ENCODE data around the gene TNS1.
"Not testable (repeated sequence)": the region's sequence is repeated elsewhere in the genome, so short reads cannot be mapped to it uniquely, and the experiment has no call there.

The TNS1 gene

DNA sequence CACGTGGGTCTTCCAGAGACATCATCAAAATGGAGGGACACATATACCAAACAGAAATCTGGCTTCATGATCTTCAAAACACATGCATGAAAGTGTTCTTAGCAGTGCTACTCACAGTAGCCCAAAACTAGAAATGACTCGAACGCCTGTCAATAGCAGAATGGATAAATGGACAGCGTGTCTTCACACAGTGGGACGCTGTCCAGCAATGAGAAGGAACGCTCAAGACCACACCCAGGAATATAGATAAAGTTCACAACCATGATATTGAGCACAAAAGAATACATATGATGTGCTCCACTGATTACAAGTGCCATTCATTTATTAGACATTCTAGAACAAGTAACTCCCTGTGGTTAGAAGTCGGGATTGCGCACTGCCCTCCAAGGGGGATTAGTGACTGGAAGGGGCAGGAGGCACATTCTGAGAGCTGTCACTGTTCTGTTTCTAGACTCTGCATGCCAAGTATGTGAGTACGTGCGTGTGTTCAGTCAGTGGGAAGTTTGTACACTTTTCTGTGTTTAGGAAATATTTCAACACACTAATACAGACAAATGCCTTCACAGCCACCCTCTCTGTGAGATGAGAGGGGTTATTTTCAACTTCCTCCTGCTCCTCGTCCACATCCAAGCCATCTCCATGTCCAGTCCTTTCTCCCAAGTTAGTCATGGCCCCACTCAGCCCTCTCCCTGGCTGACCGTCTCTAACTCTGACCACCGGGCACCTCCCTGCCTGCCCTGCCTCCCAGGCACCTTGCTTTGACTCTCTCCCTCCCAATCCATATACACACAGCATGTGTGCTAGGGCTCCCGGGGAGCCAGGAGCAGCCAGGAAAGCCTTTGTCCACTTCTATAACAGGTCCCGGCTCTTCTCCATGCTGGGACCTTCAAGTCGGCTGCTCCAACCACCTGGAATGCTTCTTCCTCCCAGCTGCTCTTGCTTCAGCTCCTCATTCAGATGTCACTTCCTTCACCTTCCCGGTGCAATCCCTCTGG lies 26.9 kb upstream of the TNS1 start:
- no peak for DNase-seq (ENCODE audit: low spot score)

DNA sequence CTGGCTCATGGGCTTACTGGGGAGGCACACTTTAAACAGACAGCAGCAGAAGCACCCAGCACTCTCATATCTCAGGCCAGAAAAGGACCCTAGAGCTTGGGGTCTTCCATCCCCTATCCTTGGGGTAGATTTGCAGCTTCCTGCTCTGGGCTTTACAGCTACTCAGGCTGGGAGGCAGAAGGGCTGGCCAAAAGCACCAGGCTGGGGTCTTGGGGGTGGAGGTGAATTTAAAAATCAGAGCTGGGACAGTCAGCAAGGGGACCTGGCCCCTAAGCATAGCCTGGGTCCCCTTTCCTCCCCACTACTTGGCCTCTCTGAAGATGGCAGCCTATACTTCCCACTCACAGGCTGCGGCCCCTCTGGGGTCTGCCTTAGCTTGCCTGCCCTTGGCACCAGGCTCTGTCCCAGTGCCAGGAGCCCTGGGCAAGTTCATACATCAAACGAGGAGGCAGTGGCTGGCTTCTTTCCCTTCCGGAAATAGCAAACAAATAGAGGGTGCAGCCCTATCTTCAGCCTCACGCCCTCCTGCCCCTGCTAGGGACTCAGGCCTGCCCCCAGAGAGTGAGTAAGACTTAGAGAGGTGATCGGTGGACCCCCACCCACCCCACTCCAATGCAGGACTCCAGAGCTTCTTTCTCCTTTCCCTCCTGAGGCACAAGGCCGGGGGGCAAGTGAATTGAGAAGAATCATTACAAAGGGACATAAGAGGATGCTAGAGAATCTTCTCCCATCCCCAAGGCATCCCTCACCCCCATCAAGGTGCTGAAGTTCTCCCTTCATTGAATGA lies 26.0 kb upstream of the TNS1 start:
- no peak for DNase-seq (ENCODE audit: low spot score)

DNA sequence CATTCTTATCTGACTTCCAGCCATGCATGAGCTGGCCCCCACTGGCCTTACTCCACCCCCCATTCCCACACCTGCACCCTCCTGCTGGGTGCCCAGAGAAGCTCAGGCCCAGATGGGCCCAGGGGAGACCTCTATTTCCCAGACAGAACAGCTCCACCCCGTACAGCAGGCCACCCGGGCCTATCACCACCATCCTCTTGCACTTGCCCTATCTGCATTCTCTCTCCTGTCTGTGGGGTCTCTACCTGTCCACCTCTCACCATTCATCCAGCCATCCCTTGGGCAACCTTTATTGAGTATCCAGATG lies 25.3 kb upstream of the TNS1 start:
- no peak for DNase-seq (ENCODE audit: low spot score)

DNA sequence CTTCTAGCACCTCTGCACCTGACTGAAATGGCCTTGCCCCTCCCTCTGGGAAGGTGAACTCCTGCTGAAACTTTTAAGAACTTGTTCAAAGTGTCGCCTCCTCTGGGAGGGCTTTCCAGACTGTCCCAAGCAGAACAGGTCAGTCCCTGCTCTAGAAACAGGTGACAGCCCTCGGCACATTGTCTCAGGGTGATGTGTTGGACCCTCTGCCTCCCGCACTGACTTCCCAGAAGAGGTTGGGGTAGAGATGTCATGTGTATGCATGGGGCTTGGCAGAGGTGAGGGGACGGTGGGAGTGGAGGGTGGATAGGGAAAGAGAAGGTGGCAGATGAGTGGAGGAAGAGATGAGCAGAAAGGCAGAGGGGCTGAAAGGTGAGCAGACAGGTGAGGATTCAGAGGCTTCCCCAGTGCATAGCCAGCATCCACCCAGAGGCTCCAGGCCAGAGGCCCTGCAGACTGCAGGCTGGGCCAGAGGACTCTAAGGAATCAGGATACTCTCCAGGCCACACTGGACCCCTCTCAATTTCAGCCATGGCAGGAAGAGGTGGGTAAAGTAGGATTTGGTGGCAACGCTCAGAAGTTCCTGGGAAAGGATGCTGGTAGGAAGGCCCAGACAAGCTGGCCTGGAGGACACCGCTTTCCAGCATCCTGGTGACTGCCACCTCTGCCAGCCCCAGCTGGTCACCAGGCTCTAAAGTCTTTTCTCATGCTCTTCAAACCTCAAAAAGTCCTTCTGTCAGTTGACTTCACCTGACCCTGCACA lies 24.8 kb upstream of the TNS1 start:
- DNase-seq (ENCODE audit: low spot score): no peak

DNA sequence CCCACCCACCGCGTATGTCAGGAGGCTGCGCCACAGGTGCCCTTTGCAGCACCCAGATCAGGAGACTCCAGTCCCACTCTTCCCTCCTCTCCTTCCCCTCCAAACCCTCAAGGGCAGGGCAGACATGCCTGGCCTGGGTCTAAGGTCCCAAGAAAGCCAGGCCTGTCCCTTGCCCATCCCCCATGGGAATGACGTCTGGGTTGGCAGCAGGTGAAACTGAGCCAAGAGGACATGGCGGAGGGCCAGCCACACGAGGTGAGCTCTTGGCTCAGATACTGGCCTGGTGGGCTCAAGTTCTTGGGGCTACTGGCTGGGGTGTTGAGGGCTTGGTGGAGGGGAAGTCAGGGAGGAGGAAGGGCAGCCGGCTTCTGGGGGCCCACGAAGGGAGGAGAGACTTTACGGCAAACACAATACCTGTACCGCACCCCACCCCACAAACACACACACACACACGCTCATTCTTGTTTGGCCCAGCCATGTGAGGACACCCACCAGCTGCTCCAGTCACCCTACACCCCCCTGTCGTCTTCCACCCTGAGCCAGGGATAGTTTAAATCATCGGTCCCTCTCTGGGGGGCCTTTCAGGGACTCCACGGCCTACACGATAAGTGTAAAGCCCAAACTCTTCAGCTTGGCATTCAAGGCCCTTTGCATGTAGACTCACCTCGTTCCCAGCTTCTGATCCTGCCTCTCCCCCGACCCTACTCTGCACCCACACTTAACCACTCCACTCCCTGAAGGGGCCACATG lies 24.1 kb upstream of the TNS1 start:
- DNase-seq (ENCODE audit: low spot score): no peak

DNA sequence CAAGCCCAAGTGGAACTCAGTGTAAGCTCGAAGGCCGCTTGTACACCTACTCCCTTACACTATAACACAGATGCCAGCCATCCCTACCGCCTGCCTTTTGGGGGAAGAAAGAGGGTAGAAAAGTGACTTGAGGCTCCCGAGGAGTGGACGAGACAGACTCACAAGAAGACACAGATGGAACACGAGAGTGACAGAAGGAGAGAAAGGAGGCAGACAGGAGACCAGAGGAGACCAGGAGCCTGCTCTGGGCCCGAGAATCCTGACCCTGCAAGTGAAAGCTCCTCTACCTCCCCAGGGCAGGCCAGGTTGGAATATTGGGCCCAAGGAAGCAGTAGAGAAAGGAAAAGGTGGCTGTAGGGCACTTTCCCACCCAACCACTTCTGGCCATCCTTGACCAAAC lies 23.4 kb upstream of the TNS1 start:
- no peak for DNase-seq (ENCODE audit: low spot score)

DNA sequence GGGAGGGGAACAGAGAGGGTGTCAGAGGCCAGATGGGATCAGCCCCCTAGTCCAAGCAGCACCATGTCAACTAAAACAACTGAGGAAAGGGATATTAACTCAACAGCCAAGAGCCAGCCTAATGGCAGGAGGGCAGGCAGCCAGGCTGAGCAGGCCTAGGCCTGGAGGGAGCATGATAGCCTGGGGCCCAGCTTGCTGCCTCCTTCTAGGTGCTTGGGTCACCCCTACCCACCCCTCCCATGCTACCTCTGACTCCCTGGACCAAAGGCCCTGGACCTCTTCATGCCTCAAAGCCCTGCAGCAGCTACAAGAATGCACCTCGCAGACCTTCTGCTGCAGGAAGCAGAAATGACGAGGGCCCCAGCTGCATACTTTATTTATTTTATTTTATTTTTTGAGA lies 22.1 kb upstream of the TNS1 start:
- DNase-seq (ENCODE audit: low spot score): no peak

DNA sequence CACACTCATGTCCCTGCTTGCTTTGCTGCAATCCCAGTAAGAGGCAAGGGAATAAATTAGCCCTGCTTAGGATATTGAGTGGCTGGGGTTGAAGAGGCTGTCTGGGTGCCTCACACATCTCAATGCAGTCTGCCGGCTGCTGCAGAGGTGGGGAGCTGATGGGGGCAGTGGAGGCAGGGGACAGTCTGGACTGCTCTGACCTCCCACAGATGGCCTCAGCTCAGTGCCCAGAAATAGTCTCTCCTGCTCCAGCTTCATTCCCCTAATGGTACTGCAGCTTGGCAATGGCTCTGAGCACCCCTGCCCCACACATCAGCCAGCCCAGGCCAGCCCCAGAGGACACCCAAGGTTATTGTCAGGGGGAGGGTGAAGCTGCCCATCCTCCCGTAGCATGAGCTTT lies 21.5 kb upstream of the TNS1 start:
- no peak for DNase-seq (ENCODE audit: low spot score)

DNA sequence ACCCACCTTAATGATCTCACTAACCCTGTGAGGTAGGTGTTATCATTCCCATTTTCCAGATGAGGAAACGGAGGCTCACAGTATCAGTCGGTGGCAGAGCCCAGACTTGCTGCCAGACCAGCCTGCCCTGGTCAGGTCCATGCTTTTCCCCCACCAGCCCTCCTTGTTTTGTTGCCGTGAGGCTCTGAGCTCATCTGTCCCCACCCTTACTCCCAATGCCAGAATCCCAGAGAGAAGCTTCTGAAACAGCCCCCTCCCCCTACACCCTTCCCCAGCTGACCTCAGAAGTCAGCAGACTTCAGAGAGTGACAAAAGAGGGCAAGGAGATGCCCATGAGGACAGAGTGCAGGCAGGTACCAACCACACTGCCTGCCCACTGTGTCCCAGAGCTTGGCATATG lies 20.8 kb upstream of the TNS1 start:
- no peak for DNase-seq (ENCODE audit: low spot score)

DNA sequence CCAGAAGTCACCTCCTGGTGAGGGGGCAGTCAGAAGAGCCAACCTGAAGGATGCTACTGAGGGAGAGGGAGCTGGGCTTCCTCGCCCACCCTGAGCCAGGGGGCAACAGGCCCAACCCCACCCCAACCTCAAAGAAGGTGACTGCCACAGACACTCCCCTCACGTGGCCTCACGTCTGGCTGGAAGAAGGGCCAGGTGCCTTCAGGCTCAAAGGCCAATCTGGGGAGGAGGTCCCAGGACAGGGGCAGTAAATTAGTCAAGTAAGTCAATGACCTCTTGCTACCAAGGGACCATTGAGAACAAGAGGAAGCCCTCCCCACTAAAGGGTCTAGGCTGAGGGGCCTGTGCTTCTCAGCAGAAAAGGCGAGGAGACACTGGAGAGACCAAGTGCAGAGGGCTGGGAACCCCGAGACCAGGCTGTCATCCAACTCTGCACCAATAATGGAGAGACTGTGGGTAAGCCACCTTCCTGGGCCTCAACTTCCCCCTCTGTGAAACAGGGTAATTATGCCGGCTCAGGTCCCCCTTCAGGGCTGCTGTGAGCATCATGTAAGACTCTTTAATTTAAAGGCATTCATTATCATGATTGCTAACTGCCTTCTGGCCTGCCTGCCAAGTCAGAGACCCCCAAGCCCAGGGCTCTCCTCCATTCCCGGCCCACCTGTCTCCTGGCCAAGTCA lies 20.2 kb upstream of the TNS1 start:
- no peak for DNase-seq (ENCODE audit: low spot score)

DNA sequence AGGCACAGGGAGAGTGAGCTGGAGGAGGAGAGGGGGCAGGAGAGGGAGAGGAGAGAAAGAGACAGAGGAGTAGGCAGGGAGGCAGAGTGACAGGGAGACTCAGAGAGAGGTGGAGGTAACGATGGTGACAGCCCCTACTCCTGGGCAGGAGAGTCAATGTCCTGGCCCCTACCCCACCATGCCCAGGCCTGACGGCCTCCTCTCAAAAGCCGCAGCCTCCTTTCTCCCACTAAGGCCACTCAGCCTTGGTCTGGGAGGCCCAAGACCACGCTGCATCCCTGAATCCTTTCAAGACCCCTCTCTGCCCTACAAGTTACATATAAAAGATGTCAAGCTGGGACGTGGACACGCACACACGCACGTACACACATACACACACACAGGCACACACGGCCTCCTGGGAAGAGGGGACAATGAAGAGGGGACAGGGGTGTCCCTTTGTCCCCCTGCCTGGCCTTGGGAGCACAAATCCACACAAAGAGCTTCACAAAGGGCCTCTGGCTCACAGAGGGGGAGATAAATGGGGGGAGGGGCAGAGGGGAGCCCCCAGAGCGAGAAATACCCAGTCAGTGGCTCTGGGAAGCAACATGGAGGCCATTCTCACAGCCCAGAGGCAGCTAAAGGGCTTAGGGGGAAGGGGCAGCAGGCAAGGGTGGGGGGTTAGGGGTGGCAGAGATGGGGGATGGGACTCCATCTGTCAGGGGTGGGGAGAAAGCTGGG lies 19.5 kb upstream of the TNS1 start:
- DNase-seq (ENCODE audit: low spot score): no peak

DNA sequence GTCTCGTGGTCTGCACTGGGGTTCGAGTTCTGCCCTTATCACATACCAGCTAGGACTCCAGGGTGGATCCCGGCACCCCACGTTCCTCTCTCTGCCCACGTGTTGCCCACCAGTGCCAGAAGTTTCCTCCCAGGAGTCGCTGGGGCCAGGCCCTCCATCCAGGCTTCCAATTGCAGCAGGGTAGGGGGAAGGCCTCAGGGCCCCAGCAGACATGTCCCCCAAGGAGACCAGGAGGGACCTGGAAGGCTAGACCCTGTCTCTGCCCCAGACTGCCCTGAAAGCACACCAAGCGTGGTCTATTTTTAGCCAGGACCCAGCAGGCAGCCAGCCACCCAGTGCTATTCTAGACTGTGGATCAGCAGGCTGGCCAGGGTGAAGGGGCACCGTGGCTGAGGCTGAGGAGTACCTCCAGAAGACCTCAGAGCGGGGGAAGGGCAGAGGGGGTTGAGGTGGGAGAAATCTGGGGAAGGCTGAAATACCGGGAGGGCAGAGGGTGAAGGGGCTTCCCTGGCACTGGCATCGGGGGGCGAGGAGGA lies 18.8 kb upstream of the TNS1 start:
- no peak for DNase-seq (ENCODE audit: low spot score)

DNA sequence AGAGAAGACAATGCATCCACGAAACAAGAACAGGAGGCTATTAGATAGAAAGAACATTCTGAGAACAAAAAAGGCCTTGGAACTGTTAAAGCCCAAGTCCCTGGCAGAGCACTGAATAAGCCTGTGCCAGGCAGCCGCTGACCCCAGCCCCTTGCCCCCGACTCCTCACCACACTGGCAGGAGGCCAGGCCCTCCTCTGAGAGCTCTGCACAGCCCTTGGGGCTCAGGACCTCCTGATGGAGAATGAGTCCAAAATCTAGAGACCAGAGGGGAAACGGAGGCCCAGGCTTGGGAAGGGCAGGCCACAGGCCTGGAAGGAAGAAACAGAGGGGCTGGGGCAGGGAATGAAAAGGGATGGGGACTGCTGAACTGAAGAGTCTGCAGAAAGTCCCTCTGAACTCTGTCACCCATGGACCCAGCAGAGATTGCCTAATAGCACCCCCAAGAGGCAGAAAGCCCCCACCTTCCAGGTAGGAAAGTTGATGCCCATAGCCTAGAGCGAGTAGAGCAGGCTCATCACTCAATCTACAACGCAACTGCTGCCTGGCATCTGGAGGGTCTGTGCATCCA lies 18.3 kb upstream of the TNS1 start:
- DNase-seq (ENCODE audit: low spot score): no peak

DNA sequence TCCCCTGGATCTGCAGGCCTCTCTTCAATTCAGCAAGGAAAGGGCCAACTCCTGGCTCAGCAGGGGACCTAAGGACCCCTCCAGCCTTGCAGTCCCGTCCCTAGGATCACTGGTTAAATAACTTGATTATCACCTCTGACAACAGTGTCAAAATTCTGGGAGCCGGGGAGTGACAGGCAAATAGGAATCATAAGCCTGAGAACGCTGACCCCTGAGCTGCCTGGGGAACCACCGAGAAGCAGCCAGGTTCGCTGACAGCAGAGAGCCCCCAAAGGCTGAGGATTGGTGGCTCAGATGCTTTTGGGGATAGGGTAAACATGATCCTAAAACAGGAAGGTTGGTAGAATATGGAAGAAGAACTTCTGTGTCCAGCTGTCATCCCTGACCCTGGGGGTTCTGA lies 17.5 kb upstream of the TNS1 start:
- no peak for DNase-seq (ENCODE audit: low spot score)

DNA sequence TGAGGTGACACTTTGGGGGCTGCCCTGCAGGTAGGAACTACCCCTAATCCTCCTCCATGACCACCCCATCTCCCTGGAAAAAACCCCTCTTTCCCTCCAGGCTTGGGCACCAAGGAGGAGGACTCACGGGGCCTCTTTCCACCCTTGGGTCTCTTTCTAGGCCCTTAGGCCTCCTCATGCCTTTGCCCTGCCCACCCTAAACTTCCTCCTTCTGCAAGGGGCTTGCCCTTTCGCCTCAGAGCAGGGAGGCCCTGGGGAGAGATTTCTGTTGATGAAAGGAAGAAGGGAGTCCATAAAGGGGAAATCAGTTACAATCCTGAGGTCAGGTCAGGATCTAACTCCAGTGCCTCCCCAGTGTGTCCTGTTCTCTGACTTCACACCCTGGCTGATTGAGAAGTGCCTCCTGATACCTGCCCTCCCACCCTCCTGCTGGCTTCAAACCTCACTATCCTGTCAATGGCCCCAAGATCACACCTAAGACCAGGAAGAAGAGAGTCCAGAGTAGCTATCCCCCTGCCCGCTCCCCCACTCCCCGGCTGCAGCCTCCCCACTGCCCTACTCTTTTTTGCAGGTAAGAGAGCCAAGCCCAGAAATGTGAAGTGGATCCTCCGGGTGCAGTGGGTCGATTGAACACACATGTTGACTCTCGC lies 16.7 kb upstream of the TNS1 start:
- no peak for DNase-seq (ENCODE audit: low spot score)

DNA sequence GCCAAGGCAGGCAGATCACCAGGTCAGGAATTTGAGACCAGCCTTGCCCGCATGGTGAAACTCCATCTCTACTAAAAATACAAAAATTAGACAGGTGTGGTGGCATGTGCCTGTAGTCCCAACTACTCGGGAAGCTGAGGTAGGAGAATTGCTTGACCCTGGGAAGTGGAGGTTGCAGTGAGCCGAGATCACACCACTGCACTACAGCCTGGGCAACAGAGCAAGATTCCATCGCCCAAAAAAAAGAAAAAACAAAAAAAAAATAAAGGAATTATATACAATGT lies 16.0 kb upstream of the TNS1 start:
- not testable (repeated sequence) for DNase-seq (ENCODE audit: low spot score)

DNA sequence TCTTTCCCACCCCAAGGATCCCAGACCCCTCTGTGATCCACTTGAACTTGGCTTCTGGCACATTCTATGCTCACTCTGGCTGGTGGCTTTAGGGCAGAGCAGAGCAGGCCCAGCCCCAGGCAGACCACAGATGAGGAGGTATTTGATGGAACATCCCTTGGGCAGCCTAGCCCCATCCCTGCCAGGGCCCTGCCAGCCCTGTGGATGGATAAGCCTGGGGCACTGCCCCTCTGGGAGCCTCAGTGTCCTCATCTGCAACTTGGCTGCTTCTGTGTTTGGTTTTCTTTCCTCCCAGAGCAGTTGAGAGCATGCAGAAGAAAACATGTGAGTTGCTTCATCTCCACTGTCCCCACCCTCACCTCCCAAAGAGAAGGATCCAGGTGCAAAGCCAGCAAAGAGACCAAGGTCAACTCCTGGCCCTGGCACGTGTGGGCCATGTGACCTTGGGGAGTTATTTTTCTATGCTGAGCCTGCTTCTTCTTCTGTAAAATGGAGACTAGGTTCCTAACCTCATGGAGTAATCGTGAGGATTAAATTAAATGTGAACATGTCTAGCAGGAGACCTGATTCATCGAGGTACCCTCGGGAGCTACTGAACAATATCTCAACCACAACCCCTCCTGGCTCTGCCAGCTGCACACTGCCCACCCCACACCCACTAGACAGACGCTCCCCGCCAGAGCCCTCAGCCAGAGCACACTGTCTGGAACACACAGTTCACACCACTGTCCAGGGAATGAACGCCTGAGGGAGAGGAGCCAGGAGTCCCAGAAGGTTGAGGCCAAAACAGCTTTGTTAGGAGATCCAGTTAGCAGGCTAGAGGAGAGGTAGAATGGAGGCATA lies 14.6 kb upstream of the TNS1 start:
- DNase-seq (ENCODE audit: low spot score): no peak

DNA sequence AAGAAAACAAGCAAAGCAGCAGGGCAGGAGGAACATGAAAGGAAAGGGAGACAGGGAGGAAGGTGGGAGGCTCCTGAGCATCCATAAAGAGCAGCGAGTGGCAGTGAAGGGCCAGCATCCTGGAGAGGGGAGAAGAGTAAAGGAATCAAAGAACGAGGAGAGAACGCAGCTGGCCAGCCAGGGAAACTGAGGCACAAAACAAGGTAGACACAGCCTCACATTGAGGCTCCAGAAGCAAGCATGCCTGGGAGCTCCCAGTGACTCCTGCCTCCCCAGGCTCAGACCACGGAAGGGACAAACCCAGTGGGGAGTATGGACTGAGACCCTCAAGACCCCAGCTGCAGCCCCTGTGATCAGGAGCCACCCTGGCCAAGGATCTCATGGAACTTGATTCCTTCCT lies 14.0 kb upstream of the TNS1 start:
- DNase-seq (ENCODE audit: low spot score): no peak

Measured in AG08396 (cell line).